H1 (cell line): ENCODE results near the gene NMRK1. TPM values are rescaled to one million over a fixed set of nuclear protein-coding genes. Genes with fewer than 3 reads are reported as not detected.

Experiments used
- CTCF ChIA-PET: fragments of 300-600 bp; sonication (Branson Sonifier 250); formaldehyde crosslinking; loops from one replicate; lab custom pipeline; 2021; ENCODE audit not compliant: partially characterized antibody; lab: Charles Lee
- POLR2A ChIA-PET: fragments of 300-600 bp; sonication (Branson Sonifier 250); formaldehyde crosslinking; loops from one replicate; lab custom pipeline; 2021; ENCODE audit warnings: inconsistent platforms; ENCODE audit not compliant: partially characterized antibody; lab: Charles Lee
- DNase-seq, 2 experiments: peaks; one replicate each; pipeline versions ENCODE4 v3.0.0 to v3.0.0-alpha.2; 2010 to 2022; ENCODE audit warnings: low spot score in 2 of 2, low read depth in 1 of 2, mixed read lengths in 1 of 2
- FAIRE-seq: peaks from 2 replicates; lab custom pipeline; 2011; peaks lifted over from hg19 to GRCh38; lab: Jason Lieb, UNC
- H2AFZ ChIP-seq: 2 replicates; pipeline ENCODE4 v1.8.1; 2012; ENCODE audit warnings: low read length, inconsistent platforms
- H2AK5ac ChIP-seq: 2 replicates; pipeline ENCODE4 v1.6.1; 2013; ENCODE audit warnings: low read depth, low read length
- H2BK120ac ChIP-seq: replicated peaks from 2 replicates; pipeline ENCODE3; 2013; ENCODE audit warnings: low read depth, low read length, inconsistent platforms
- H2BK12ac ChIP-seq: 2 replicates; pipeline ENCODE4 v1.6.1; 2013; ENCODE audit warnings: low read depth, low read length
- H2BK15ac ChIP-seq: 2 replicates; pipeline ENCODE4 v1.6.1; 2013; ENCODE audit warnings: low read length
- H2BK20ac ChIP-seq: 2 replicates; pipeline ENCODE4 v1.6.1; 2013; ENCODE audit warnings: low read length
- H2BK5ac ChIP-seq: 2 replicates; pipeline ENCODE4 v1.6.1; 2013; ENCODE audit warnings: low read depth, low read length
- H3K14ac ChIP-seq: 2 replicates; pipeline ENCODE4 v1.6.1; 2013; ENCODE audit warnings: inconsistent platforms; ENCODE audit not compliant: insufficient read length
- H3K18ac ChIP-seq: 2 replicates; pipeline ENCODE4 v1.6.1; 2013; ENCODE audit warnings: low read length; ENCODE audit errors: extremely low read depth
- H3K23ac ChIP-seq: 2 replicates; pipeline ENCODE4 v1.6.1; 2013; ENCODE audit warnings: inconsistent platforms; ENCODE audit not compliant: insufficient read length
- H3K23me2 ChIP-seq: 2 replicates; pipeline ENCODE4 v1.6.1; 2013; ENCODE audit warnings: low read depth, low read length
- H3K27ac ChIP-seq: 2 replicates; pipeline ENCODE4 v1.6.1; 2011; ENCODE audit warnings: low read depth, low read length, inconsistent platforms
- H3K27me3 ChIP-seq, 4 experiments: replicated peaks in 1 of 4; 1 replicate in 1 of 4; 2 replicates in 3 of 4; pipeline versions ENCODE4 v1.6.1 to v1.8.1; 2011 to 2013; ENCODE audit warnings: low read length in 3 of 4, mild to moderate bottlenecking in 3 of 4, inconsistent platforms in 2 of 4, mixed read lengths in 2 of 4, moderate library complexity in 1 of 4; ENCODE audit not compliant: control insufficient read depth in 3 of 4, insufficient read depth in 3 of 4; ENCODE audit errors: extremely low read depth in 1 of 4
- H3K36me3 ChIP-seq, 4 experiments: 2 replicates each; pipeline versions ENCODE4 v1.6.1 to v1.8.1; 2011 to 2013; ENCODE audit warnings: mild to moderate bottlenecking in 4 of 4, low read length in 3 of 4, moderate library complexity in 2 of 4, control low read depth in 1 of 4, inconsistent platforms in 1 of 4; ENCODE audit not compliant: insufficient read depth in 4 of 4, control insufficient read depth in 2 of 4
- H3K4ac ChIP-seq: replicated peaks from 2 replicates; pipeline ENCODE3; 2013; ENCODE audit warnings: low read length, low read depth, mixed read lengths, inconsistent platforms; ENCODE audit not compliant: insufficient read length
- H3K4me1 ChIP-seq, 4 experiments: replicated peaks in 1 of 4; 1 replicate in 1 of 4; 2 replicates in 3 of 4; pipeline versions ENCODE4 v1.6.1 to v1.8.1; 2011 to 2013; ENCODE audit warnings: low read length in 3 of 4, inconsistent platforms in 2 of 4, mixed read lengths in 1 of 4; ENCODE audit not compliant: insufficient read depth in 4 of 4, control insufficient read depth in 3 of 4
- H3K4me2 ChIP-seq, 2 experiments: 2 replicates each; pipeline versions ENCODE4 v1.6.1 to v1.8.1; 2011 to 2013; ENCODE audit warnings: low read depth in 2 of 2, low read length in 2 of 2, control low read depth in 1 of 2, inconsistent platforms in 1 of 2, mild to moderate bottlenecking in 1 of 2; ENCODE audit not compliant: insufficient read depth in 1 of 2
- H3K4me3 ChIP-seq, 4 experiments: fragments of 200-600, 300-600 bp in 1 of 4; sonication (generic), shearing (Covaris generic), sonication (Bioruptor Twin) in 1 of 4; 2 replicates each; pipeline versions ENCODE4 v1.5.1 to v1.8.1; 2011 to 2016; ENCODE audit warnings: low read length in 4 of 4, low read depth in 3 of 4, control low read depth in 2 of 4, inconsistent platforms in 2 of 4, mild to moderate bottlenecking in 2 of 4, mixed read lengths in 1 of 4, moderate library complexity in 1 of 4; ENCODE audit not compliant: insufficient read depth in 2 of 4; ENCODE audit errors: extremely low read depth in 1 of 4
- H3K56ac ChIP-seq: replicated peaks from 2 replicates; pipeline ENCODE3; 2013; ENCODE audit warnings: low read depth, mild to moderate bottlenecking, mixed read lengths, low read length, inconsistent platforms; ENCODE audit not compliant: insufficient read length
- H3K79me1 ChIP-seq: 2 replicates; pipeline ENCODE4 v1.6.1; 2013; ENCODE audit warnings: low read depth, low read length, control low read depth
- H3K79me2 ChIP-seq, 2 experiments: 2 replicates each; pipeline versions ENCODE4 v1.6.1 to v1.8.1; 2012 to 2013; ENCODE audit warnings: low read length in 2 of 2, mild to moderate bottlenecking in 2 of 2, inconsistent platforms in 1 of 2; ENCODE audit not compliant: insufficient read depth in 2 of 2, control insufficient read depth in 1 of 2
- H3K9ac ChIP-seq, 4 experiments: replicated peaks in 1 of 4; 1 replicate in 1 of 4; 2 replicates in 3 of 4; pipeline versions ENCODE4 v1.6.1 to v1.8.1; 2011 to 2013; ENCODE audit warnings: low read depth in 3 of 4, low read length in 3 of 4, control low read depth in 2 of 4, mild to moderate bottlenecking in 2 of 4, moderate library complexity in 2 of 4, inconsistent platforms in 1 of 4; ENCODE audit errors: extremely low read depth in 1 of 4
- H3K9me3 ChIP-seq, 2 experiments: 2 replicates each; pipeline versions ENCODE4 v1.6.1 to v1.8.1; 2012 to 2013; ENCODE audit warnings: mild to moderate bottlenecking in 2 of 2, moderate library complexity in 2 of 2, control low read depth in 1 of 2, inconsistent platforms in 1 of 2, low read depth in 1 of 2, low read length in 1 of 2, mixed read lengths in 1 of 2; ENCODE audit not compliant: insufficient read depth in 2 of 2
- H4K20me1 ChIP-seq, 2 experiments: replicated peaks in 1 of 2; 2 replicates each; pipeline versions ENCODE3 to v1.8.1; 2011 to 2013; ENCODE audit warnings: inconsistent platforms in 2 of 2, low read length in 2 of 2, mild to moderate bottlenecking in 1 of 2; ENCODE audit not compliant: insufficient read depth in 2 of 2, control insufficient read depth in 1 of 2
- H4K5ac ChIP-seq: 2 replicates; pipeline ENCODE4 v1.6.1; 2013; ENCODE audit warnings: low read length, low read depth, mixed read lengths, inconsistent platforms; ENCODE audit not compliant: insufficient read length
- H4K8ac ChIP-seq: 2 replicates; pipeline ENCODE4 v1.8.0; 2013; ENCODE audit warnings: mild to moderate bottlenecking, moderate library complexity, low read length, inconsistent platforms; ENCODE audit not compliant: insufficient read depth; ENCODE audit errors: extremely low read depth
- H4K91ac ChIP-seq: replicated peaks from 2 replicates; pipeline ENCODE3; 2013; ENCODE audit warnings: low read length, mixed read lengths, inconsistent platforms; ENCODE audit not compliant: insufficient read length
- CBX8 ChIP-seq: fragments of 300-800, 300-1000 bp; sonication (generic); IDR thresholded peaks from 2 replicates; pipeline ENCODE4 v1.7.1; 2016; ENCODE audit warnings: low read depth, low read length, borderline replicate concordance
- JUND ChIP-seq: IDR thresholded peaks from 2 replicates; pipeline ENCODE4 v1.6.1; 2011; ENCODE audit warnings: mild to moderate bottlenecking, improper control_type of control experiment, low read length
- KDM1A ChIP-seq: fragments of 200-600, 300-600 bp; sonication (generic); IDR thresholded peaks from 2 replicates; pipeline ENCODE4 v1.7.1; 2016; ENCODE audit warnings: mild to moderate bottlenecking, low read length, borderline replicate concordance
- KDM4A ChIP-seq: IDR thresholded peaks from one replicate; pipeline ENCODE4 v1.7.1; 2012; ENCODE audit warnings: low read depth, mild to moderate bottlenecking, moderate library complexity, low read length, inconsistent platforms; ENCODE audit not compliant: severe bottlenecking
- KDM5A ChIP-seq: fragments of 200-600 bp; IDR thresholded peaks from 2 replicates; pipeline ENCODE4 v1.7.1; 2012; ENCODE audit warnings: mild to moderate bottlenecking, low read length, inconsistent platforms, mixed read lengths
- MAFK ChIP-seq: IDR thresholded peaks from 2 replicates; pipeline ENCODE4 v1.6.1; 2012; ENCODE audit warnings: low read depth, mild to moderate bottlenecking, improper control_type of control experiment, low read length
- PHF8 ChIP-seq: fragments of 200-600 bp; sonication (generic); conservative IDR thresholded peaks from 2 replicates; pipeline ENCODE4 v1.7.1; 2012; ENCODE audit warnings: low read depth, mild to moderate bottlenecking, inconsistent platforms, low read length, moderate library complexity
- POLR2AphosphoS5 ChIP-seq: IDR thresholded peaks from 2 replicates; pipeline ENCODE4 v1.6.1; 2011; ENCODE audit warnings: low read depth, low read length
- RFX5 ChIP-seq: IDR thresholded peaks from 2 replicates; pipeline ENCODE4 v1.6.1; 2011; ENCODE audit warnings: low read depth, low read length, improper control_type of control experiment, borderline replicate concordance
- RNF2 ChIP-seq: fragments of 200-900, 300-1000 bp; sonication (generic); IDR thresholded peaks from 2 replicates; pipeline ENCODE4 v1.7.1; 2016; ENCODE audit warnings: borderline replicate concordance, low read depth, mild to moderate bottlenecking, antibody characterized with exemption, low read length; ENCODE audit not compliant: poor library complexity, severe bottlenecking; ENCODE audit errors: missing control alignments
- RXRA ChIP-seq: IDR thresholded peaks from 2 replicates; pipeline ENCODE4 v1.6.1; 2011; ENCODE audit warnings: low read depth, mild to moderate bottlenecking, low read length, moderate library complexity; ENCODE audit not compliant: insufficient read depth
- SRF ChIP-seq: IDR thresholded peaks from 2 replicates; pipeline ENCODE4 v1.6.1; 2011; ENCODE audit warnings: mild to moderate bottlenecking, low read depth, low read length, moderate library complexity
- SUZ12 ChIP-seq: fragments of 200-600 bp; sonication (generic); IDR thresholded peaks from 2 replicates; pipeline ENCODE4 v1.6.1; 2012; ENCODE audit warnings: mild to moderate bottlenecking, inconsistent platforms, low read length, moderate library complexity, mixed read lengths
- WGBS, 2 experiments: shearing (Covaris generic) in 1 of 2; methylation state at CpG; one replicate each; pipeline versions ENCODE4 v1.1.6 to v1.1.7; 2013 to 2015; ENCODE audit warnings: low lambda C conversion rate in 2 of 2, mixed read lengths in 2 of 2, inconsistent platforms in 1 of 2, low coverage in 1 of 2, missing lambda C conversion rate in 1 of 2; ENCODE audit not compliant: insufficient replicate concordance in 2 of 2, insufficient coverage in 1 of 2, insufficient read length in 1 of 2; ENCODE audit errors: extremely low coverage in 1 of 2, missing lambda C conversion rate in 1 of 2; 5-methylcytosine and 5-hydroxymethylcytosine counted together
- polyA plus RNA-seq, 7 experiments: library from polyadenylated mRNA; depleted of rRNA in 3 of 7; stranded (reverse) in 5 of 7; unstranded in 2 of 7; fragments of >200 nt in 5 of 7; fragments of 200-250 nt in 2 of 7; gene quantifications; 1 replicate in 5 of 7; 2 replicates in 1 of 7; 4 replicates in 1 of 7; pipeline versions ENCODE4 v1.2.1 to v1.2.3, GENCODE V29; 2011 to 2013; ENCODE audit warnings: missing spikeins in 2 of 7, mixed read lengths in 2 of 7
- total RNA-seq: library from RNA; stranded (reverse); fragmentation: NEBNext Ultra II Directional; extraction: Animal tissue kit (Norgen Biotek cat#: 25700); gene quantifications from 2 replicates; pipeline ENCODE4 v1.2.1, GENCODE V29; 2021
- TF ChIP-seq, protein P1 (sequence below): IDR thresholded peaks from 2 replicates; pipeline ENCODE4 v1.6.1; 2012; ENCODE audit warnings: inconsistent platforms

NMRK1 gene
- total and polyA plus RNA-seq, 2 of the 8 experiments (the other 6 are each of a cell fraction or from before 2014, with no cell fraction given): 5.8 to 8.1 TPM

DNA sequence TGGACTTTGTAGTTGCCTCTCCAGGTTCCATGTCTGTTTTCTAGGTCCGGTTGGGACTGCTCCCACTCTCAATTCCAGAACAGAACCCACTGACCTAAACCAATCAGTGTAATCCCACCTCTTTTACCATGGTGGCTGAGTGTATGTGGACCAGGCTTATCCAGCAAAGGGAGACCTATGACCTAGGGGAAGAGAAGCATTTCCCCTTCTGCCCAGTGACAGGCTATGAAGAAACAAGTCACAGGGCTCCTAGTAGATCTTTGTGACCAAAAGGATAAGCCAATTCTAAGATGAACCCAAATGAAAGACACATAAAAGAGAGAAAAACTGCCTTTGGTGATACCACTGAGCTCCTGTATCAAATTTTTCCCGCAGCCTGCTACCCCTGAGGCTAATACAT, 6.3 kb downstream of the NMRK1 start:
- H2AFZ ChIP-seq: no peak overlapping the region
- no peaks in the 10 kb centered on the region for H3K79me1 ChIP-seq
- no peak overlapping the region for H3K9ac ChIP-seq
- no peak overlapping the region for H2AK5ac ChIP-seq
- H2BK5ac ChIP-seq: no peak overlapping the region
- no peaks in the 10 kb centered on the region for H3K79me2 ChIP-seq
- H4K91ac ChIP-seq: no peak overlapping the region
- no peak overlapping the region for H3K4me3 ChIP-seq
- H4K5ac ChIP-seq: no peak overlapping the region
- CTCF ChIA-PET: interaction anchor here (0.5 to 1.7 kb wide), 3 partner anchors 10 to 1176 kb away, joined by 3 to 5 read pairs (median 3); no protein-coding TSS in a partner anchor
- H4K20me1 ChIP-seq: no peaks in the 10 kb centered on the region
- no peak overlapping the region for H3K14ac ChIP-seq
- no peak overlapping the region for H2BK15ac ChIP-seq
- no peak for FAIRE-seq
- H2BK12ac ChIP-seq: no peak overlapping the region
- H4K8ac ChIP-seq: no peak overlapping the region
- 23% methylated on average over 2 of the region's 2 CpGs; no CpG with 5 or more reads in 1 of the 2 experiments for WGBS, 2 experiments
- H3K23ac ChIP-seq: no peak overlapping the region
- no peaks in the 10 kb centered on the region for H3K23me2 ChIP-seq
- H3K4me1 ChIP-seq: peaks cover 0 to 9% (median 4%) of the 10 kb centered on the region in 4 experiments; a peak in 3 of 7 replicates
- no peaks in the 10 kb centered on the region for H3K27me3 ChIP-seq
- TF ChIP-seq RFX5 (no peak), SRF (no peak), KDM5A (no peak), JUND (no peak), KDM4A (no peak), RXRA (no peak), SUZ12 (no peak), PHF8 (no peak), MAFK (no peak), RNF2 (no peak), KDM1A (no peak), CBX8 (no peak), POLR2AphosphoS5 (no peak)
- TF ChIP-seq, protein P1, sequence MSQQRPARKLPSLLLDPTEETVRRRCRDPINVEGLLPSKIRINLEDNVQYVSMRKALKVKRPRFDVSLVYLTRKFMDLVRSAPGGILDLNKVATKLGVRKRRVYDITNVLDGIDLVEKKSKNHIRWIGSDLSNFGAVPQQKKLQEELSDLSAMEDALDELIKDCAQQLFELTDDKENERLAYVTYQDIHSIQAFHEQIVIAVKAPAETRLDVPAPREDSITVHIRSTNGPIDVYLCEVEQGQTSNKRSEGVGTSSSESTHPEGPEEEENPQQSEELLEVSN: no peak
- TF ChIP-seq, all 59 proteins: peak for 0
- Histone ChIP-seq H2BK20ac (no peak overlapping the region), H3K4me2 (no peak overlapping the region), H3K27ac (no peak overlapping the region), H3K4ac (no peak overlapping the region), H3K36me3 (peaks cover 0 to 4% (median 0%) of the 10 kb centered on the region in 4 experiments; a peak in 1 of 8 replicates), H3K9me3 (no peaks in the 10 kb centered on the region), H2BK120ac (no peak overlapping the region), H3K56ac (no peak overlapping the region), H3K18ac (no peak overlapping the region)
- DNase-seq: no peak
- POLR2A ChIA-PET: no interaction called here
